OCI-LY3 (cell line): ENCODE results near the gene RPL41.

Experiments used
- CTCF ChIP-seq: fragments of 200-600, 300-600 bp; sonication (generic); IDR thresholded peaks from 2 replicates; pipeline ENCODE4 v1.5.1; 2014; ENCODE audit warnings: antibody characterized with exemption, low read length, low read depth
- EZH2phosphoT487 ChIP-seq: fragments of 200-600 bp; shearing (Covaris generic); IDR thresholded peaks from 2 replicates; pipeline ENCODE4 v1.6.1; 2018; ENCODE audit warnings: antibody characterized with exemption, mixed run types, low read depth

GRCh38 chr12:56078427-56078826, 38.0 kb upstream of the RPL41 start:
- no peak for TF ChIP-seq CTCF
- no peak for TF ChIP-seq EZH2phosphoT487
